A673 (cell line): Measurements from ENCODE around the gene RNPS1. TPM values are rescaled to one million over a fixed set of nuclear protein-coding genes. Genes with fewer than 3 reads are reported as not detected.
A peak's percentile ranks its signal among the peaks of the same experiment; 100 is the strongest.

Experiments
- BruUV-seq: library from RNA; stranded (reverse); fragments of 400-500 nt; replicated peaks from 2 replicates; lab custom pipeline; 2021; lab: Mats Ljungman, UMichigan
- CTCF ChIA-PET: fragments of 300-600 bp; sonication (Branson Sonifier 250); formaldehyde crosslinking; loops from one replicate; lab custom pipeline; 2022; ENCODE audit warnings: antibody characterized with exemption; lab: Charles Lee
- POLR2A ChIA-PET: fragments of 300-600 bp; sonication (Branson Sonifier 250); formaldehyde crosslinking; loops from one replicate; lab custom pipeline; 2022; ENCODE audit warnings: antibody characterized with exemption; ENCODE audit not compliant: low non-redundant PET; lab: Charles Lee
- DNase-seq: peaks from one replicate; pipeline ENCODE4 v3.0.0-alpha.2; 2015; ENCODE audit warnings: low spot score
- H3K27ac ChIP-seq: fragments of 200-600 bp; sonication (generic); 2 replicates; pipeline ENCODE4 v1.5.1; 2016; ENCODE audit warnings: mixed run types, low read depth, mild to moderate bottlenecking, mixed read lengths, antibody characterized with exemption, low read length; ENCODE audit not compliant: poor library complexity, severe bottlenecking
- H3K27me3 ChIP-seq: fragments of 200-600 bp; sonication (generic); replicated peaks from 2 replicates; pipeline ENCODE4 v1.6.1; 2017; ENCODE audit warnings: mixed run types, low read depth, mild to moderate bottlenecking, mixed read lengths, antibody characterized with exemption, low read length; ENCODE audit not compliant: insufficient read depth, poor library complexity
- H3K36me3 ChIP-seq: fragments of 200-600 bp; sonication (generic); 2 replicates; pipeline ENCODE4 v1.6.1; 2016; ENCODE audit warnings: mixed run types, mild to moderate bottlenecking, mixed read lengths, antibody characterized with exemption, low read length; ENCODE audit not compliant: insufficient read depth, poor library complexity, severe bottlenecking
- H3K4me1 ChIP-seq: fragments of 200-600 bp; sonication (generic); 2 replicates; pipeline ENCODE4 v1.6.1; 2017; ENCODE audit warnings: mixed run types, mild to moderate bottlenecking, mixed read lengths, antibody characterized with exemption, low read length; ENCODE audit not compliant: insufficient read depth, poor library complexity, severe bottlenecking
- H3K4me3 ChIP-seq: fragments of 200-600 bp; sonication (generic); 2 replicates; pipeline ENCODE4 v1.5.1; 2016; ENCODE audit warnings: low read depth, mixed run types, mild to moderate bottlenecking, mixed read lengths, low read length; ENCODE audit not compliant: poor library complexity, severe bottlenecking
- H3K9me3 ChIP-seq: fragments of 200-600 bp; sonication (generic); 2 replicates; pipeline ENCODE4 v1.6.1; 2016; ENCODE audit warnings: mixed run types, low read depth, mild to moderate bottlenecking, mixed read lengths, antibody characterized with exemption, low read length; ENCODE audit not compliant: poor library complexity, severe bottlenecking
- EZH2 ChIP-seq: fragments of 200-600 bp; sonication (generic); IDR thresholded peaks from 2 replicates; pipeline ENCODE4 v1.6.1; 2017; ENCODE audit warnings: borderline replicate concordance, low read depth, mild to moderate bottlenecking, mixed read lengths, antibody characterized with exemption, low read length; ENCODE audit not compliant: poor library complexity, severe bottlenecking
- intact Hi-C: fragments of 100-400 bp; cut with micrococcal nuclease; formaldehyde crosslinking; loops from one replicate; pipeline ENCODE4 v1.10.0; 2022; ENCODE audit not compliant: unreplicated experiment
- total RNA-seq: library from RNA; stranded (reverse); gene quantifications from 2 replicates; pipeline ENCODE4 v1.2.3, GENCODE V29; 2021
- TF ChIP-seq, protein P1 (sequence below): fragments of 300-800, 200-600 bp; sonication (generic); conservative IDR thresholded peaks from 2 replicates; pipeline ENCODE4 v1.5.1; 2017; ENCODE audit warnings: low read depth, mild to moderate bottlenecking, antibody characterized with exemption, low read length, moderate library complexity, mixed read lengths

The RNPS1 gene
- total RNA-seq, 1 experiment from 2014 or later: 345 TPM

DNA sequence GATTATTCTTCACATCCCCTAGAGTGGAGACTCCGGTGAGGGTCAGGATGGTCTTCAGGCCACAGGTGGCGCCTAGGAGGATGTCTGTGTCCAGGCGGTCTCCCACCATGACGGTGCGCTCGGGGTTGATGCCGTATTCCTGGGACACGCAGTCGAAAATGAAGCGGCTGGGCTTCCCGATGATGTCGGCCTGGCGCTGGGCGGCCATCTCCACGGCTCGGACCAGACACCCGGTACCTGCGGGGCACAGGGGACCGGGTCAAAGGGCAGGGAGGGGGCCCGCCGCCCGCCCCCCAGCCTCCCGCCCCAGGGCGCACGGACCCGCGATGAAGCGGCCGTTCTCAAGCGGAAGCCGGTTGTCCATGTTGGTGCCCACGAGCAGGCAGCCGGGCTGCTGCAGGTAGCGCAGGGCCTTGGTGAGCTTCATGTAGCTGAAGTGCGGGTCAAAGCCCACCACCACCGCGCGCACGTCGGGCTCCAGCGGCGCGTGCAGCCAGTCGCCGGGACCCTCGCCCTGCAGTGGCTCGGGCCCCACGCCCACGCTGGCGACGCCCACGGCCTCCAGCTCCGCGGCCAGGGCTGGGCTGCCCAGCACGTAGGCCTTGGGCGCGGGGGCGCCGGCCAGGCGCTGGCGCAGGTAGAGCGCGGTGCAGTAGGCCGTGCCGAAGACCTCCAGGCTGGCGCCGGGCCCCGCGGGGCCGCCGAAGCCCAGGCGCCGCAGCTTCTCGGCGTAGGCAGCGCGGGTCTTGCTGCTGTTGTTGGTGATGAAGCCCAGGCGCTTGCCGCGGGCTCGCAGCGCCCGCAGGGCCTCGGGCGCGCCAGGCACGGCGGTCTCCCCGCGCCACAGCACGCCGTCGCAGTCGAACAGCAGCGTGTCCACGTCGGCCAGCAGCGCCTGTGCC, 53.9 kb downstream of the RNPS1 start:
- intact Hi-C loops: loop anchor here (10.0 kb wide), 1 partner anchor 209 kb away; the partner anchor contains the start of gene ZNF598
- H3K27me3 ChIP-seq: no peaks in the 10 kb centered on the region
- peaks cover 6% of the 10 kb centered on the region for H3K36me3 ChIP-seq
- peaks cover 11% of the 10 kb centered on the region for H3K4me1 ChIP-seq
- H3K9me3 ChIP-seq: no peaks in the 10 kb centered on the region
- DNase-seq: peak; percentile 40
- peak overlapping the region; percentile 64 for H3K27ac ChIP-seq
- peak overlapping the region; percentile 91 for H3K4me3 ChIP-seq
- CTCF ChIA-PET: no interaction called here
- TF ChIP-seq, protein P1, sequence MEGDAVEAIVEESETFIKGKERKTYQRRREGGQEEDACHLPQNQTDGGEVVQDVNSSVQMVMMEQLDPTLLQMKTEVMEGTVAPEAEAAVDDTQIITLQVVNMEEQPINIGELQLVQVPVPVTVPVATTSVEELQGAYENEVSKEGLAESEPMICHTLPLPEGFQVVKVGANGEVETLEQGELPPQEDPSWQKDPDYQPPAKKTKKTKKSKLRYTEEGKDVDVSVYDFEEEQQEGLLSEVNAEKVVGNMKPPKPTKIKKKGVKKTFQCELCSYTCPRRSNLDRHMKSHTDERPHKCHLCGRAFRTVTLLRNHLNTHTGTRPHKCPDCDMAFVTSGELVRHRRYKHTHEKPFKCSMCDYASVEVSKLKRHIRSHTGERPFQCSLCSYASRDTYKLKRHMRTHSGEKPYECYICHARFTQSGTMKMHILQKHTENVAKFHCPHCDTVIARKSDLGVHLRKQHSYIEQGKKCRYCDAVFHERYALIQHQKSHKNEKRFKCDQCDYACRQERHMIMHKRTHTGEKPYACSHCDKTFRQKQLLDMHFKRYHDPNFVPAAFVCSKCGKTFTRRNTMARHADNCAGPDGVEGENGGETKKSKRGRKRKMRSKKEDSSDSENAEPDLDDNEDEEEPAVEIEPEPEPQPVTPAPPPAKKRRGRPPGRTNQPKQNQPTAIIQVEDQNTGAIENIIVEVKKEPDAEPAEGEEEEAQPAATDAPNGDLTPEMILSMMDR: no peak
- no peak for TF ChIP-seq EZH2
- BruUV-seq: no TSS peak
- POLR2A ChIA-PET: interaction anchor here (0.5 to 0.6 kb wide), 2 partner anchors 179 to 211 kb away, joined by 3 to 4 read pairs; no protein-coding TSS in a partner anchor

DNA sequence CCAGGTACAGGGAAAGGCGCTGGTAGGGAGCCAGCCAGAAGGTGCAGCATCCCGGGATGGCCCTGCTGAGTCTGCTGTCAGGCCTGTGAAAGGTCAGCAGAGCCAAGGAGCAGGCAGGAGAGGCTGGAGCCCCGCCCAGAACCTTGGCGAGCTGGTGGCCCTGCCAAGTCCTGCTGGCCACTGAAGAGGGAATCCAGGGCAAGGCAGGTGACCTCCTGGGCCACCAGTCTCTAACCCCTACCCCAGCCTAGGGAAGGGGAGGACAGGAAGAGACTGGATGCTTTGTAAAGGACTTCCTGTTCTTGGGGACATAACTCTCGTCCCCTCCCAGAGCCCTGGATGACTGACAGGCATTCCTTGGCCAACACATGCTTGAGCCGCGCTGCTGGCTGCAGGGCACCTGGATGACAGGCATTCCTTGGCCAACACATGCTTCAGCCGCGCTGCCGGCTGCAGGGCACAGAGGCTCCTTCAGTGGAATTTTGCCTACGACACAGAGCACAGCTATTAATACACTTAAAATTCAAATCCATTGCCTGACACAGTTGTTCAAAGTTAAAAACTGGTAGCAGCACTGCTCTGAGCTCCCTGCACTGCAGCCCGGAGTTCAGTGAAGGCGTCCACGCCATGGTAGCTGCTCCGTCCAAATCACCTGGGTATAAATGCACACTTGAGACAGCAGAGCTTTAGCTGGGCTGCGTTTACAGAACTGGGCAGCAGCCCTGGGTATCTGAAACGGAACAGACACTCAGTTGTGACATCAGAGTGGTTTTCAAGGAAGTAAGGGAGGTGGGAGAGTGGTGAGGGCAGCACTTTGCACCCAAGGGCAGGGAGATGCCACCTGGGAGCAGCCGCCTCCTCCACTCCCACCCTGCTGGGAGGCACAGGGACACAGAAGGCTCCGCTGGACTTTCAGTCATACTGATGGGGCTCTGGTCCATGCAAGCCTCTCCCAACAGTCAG, 55.3 kb downstream of the RNPS1 start:
- DNase-seq: no peak
- peaks cover 11% of the 10 kb centered on the region for H3K4me1 ChIP-seq
- CTCF ChIA-PET: no interaction called here
- intact Hi-C loops: loop anchor here (10.0 kb wide), 1 partner anchor 208 kb away; the partner anchor contains the start of gene ZNF598
- H3K27ac ChIP-seq: no peak overlapping the region
- POLR2A ChIA-PET: no interaction called here
- peaks cover 20% of the 10 kb centered on the region for H3K36me3 ChIP-seq
- H3K9me3 ChIP-seq: no peaks in the 10 kb centered on the region
- TF ChIP-seq, protein P1: no peak
- TF ChIP-seq EZH2: no peak
- peak overlapping the region; percentile 91 for H3K4me3 ChIP-seq
- no peaks in the 10 kb centered on the region for H3K27me3 ChIP-seq
- TSS peak; percentile 56 for BruUV-seq

DNA sequence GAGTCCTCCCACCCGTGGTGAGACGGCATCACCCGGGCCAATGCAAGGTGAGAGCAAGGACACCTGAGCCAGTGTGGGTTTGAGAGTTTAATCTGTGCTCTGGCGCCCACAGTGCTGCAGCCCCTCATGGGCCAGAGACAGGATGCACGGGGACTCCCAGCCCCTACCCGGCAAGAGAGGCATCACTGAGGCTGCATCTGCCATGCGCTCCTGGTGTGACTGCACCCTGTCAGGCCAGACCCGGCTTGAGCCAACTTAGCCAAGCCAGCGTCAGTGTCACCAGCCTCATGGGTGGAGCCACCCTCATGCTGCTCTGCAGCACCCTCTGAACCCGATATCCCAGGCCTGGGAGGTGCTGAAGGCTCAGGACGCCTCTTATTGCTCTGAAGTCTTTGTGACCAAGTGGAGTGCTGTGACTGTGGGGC, 56.0 kb downstream of the RNPS1 start:
- Histone ChIP-seq H3K27ac (no peak overlapping the region), H3K4me3 (no peak overlapping the region), H3K9me3 (no peaks in the 10 kb centered on the region), H3K27me3 (no peaks in the 10 kb centered on the region), H3K36me3 (peaks cover 27% of the 10 kb centered on the region), H3K4me1 (peaks cover 13% of the 10 kb centered on the region)
- intact Hi-C loops: loop anchor here (10.0 kb wide), 1 partner anchor 207 kb away; the partner anchor contains the start of gene ZNF598
- ChIA-PET CTCF (no interaction called here), POLR2A (no interaction called here)
- no peak for DNase-seq
- no TSS peak for BruUV-seq
- TF ChIP-seq, protein P1: no peak
- no peak for TF ChIP-seq EZH2
